Fibroblast of lung (primary cell): ENCODE data around the gene FAM210A. TPM values are rescaled to one million over a fixed set of nuclear protein-coding genes. Genes with fewer than 3 reads are reported as not detected.

ENCODE experiments used
- DNase-seq, 2 donors: peaks; one replicate each; pipeline versions ENCODE4 v3.0.0 to v3.0.0-alpha.2; 2010; ENCODE audit warnings: low read depth in 2 of 2
- H2AFZ ChIP-seq: 2 replicates; pipeline ENCODE4 v1.5.1; 2012; ENCODE audit warnings: low read length, control low read depth, inconsistent platforms
- H3K27ac ChIP-seq: 2 replicates; pipeline ENCODE4 v1.5.1; 2011; ENCODE audit warnings: low read length, control low read depth; ENCODE audit not compliant: insufficient read depth
- H3K27me3 ChIP-seq: 2 replicates; pipeline ENCODE4 v1.5.1; 2011; ENCODE audit warnings: mild to moderate bottlenecking, low read length; ENCODE audit not compliant: control insufficient read depth, insufficient read depth
- H3K36me3 ChIP-seq: 2 replicates; pipeline ENCODE4 v1.5.1; 2011; ENCODE audit warnings: low read length; ENCODE audit not compliant: control insufficient read depth, insufficient read depth
- H3K4me1 ChIP-seq: 2 replicates; pipeline ENCODE4 v1.5.1; 2011; ENCODE audit warnings: low read length; ENCODE audit not compliant: control insufficient read depth, insufficient read depth; ENCODE audit errors: extremely low read depth
- H3K4me2 ChIP-seq: 2 replicates; pipeline ENCODE4 v1.5.1; 2011; ENCODE audit warnings: low read length, control low read depth; ENCODE audit not compliant: insufficient read depth; ENCODE audit errors: extremely low read depth
- H3K4me3 ChIP-seq, 4 experiments: fragments of 200-600 bp in 1 of 4; sonication (generic) in 1 of 4; replicated peaks in 1 of 4; 2 replicates each; pipeline ENCODE4 v1.5.1; 2011 to 2016; ENCODE audit warnings: low read length in 4 of 4, low read depth in 3 of 4, mild to moderate bottlenecking in 3 of 4, control low read depth in 2 of 4, inconsistent platforms in 1 of 4, mixed read lengths in 1 of 4; ENCODE audit not compliant: insufficient read depth in 1 of 4; ENCODE audit errors: control extremely low read depth in 1 of 4
- H3K79me2 ChIP-seq: 2 replicates; pipeline ENCODE4 v1.5.1; 2012; ENCODE audit warnings: mild to moderate bottlenecking, low read length, inconsistent platforms; ENCODE audit not compliant: control insufficient read depth, insufficient read depth
- H3K9ac ChIP-seq: 2 replicates; pipeline ENCODE4 v1.5.1; 2011; ENCODE audit warnings: mild to moderate bottlenecking, low read length, control low read depth; ENCODE audit not compliant: insufficient read depth
- H3K9me3 ChIP-seq: 2 replicates; pipeline ENCODE4 v1.5.1; 2012; ENCODE audit warnings: low read depth, low read length; ENCODE audit not compliant: control insufficient read depth, insufficient read depth
- H4K20me1 ChIP-seq: 2 replicates; pipeline ENCODE4 v1.5.1; 2011; ENCODE audit warnings: low read length; ENCODE audit not compliant: control insufficient read depth, insufficient read depth; ENCODE audit errors: extremely low read depth
- CTCF ChIP-seq, 2 donors: IDR thresholded peaks in 1 of 2; conservative IDR thresholded peaks in 1 of 2; 1 replicate in 1 of 2; 2 replicates in 1 of 2; pipeline ENCODE4 v1.5.1; 2011 to 2012; ENCODE audit warnings: low read length in 2 of 2, control low read depth in 1 of 2, inconsistent platforms in 1 of 2, low read depth in 1 of 2, mild to moderate bottlenecking in 1 of 2
- EZH2 ChIP-seq: IDR thresholded peaks from 2 replicates; pipeline ENCODE4 v1.5.1; 2012; ENCODE audit warnings: low read length, control low read depth, mild to moderate bottlenecking; ENCODE audit errors: missing control alignments
- polyA plus RNA-seq, 2 donors: library from polyadenylated mRNA; depleted of rRNA in 1 of 2; stranded (reverse) in 1 of 2; unstranded in 1 of 2; fragments of >200 nt; gene quantifications; 2 replicates each; pipeline ENCODE4 v1.2.1, GENCODE V29; 2011 to 2012; ENCODE audit warnings: missing spikeins in 1 of 2
- total RNA-seq: library from RNA; depleted of rRNA; stranded (reverse); fragments of >200 nt; gene quantifications from 2 replicates; pipeline ENCODE4 v1.2.1, GENCODE V29; 2014

The FAM210A gene
- total and polyA plus RNA-seq, 2 donors (not counting 1 experiment from before 2014, with no cell fraction given) = 14.2 to 17.5 TPM

GRCh38 chr18:13643261-13643751, 83.1 kb downstream of the FAM210A start:
- H3K4me1 ChIP-seq = no peaks in the 10 kb centered on the region
- H3K79me2 ChIP-seq = no peaks in the 10 kb centered on the region
- no peak for DNase-seq
- no peaks in the 10 kb centered on the region for H3K36me3 ChIP-seq
- no peaks in the 10 kb centered on the region for H4K20me1 ChIP-seq
- H3K4me2 ChIP-seq = no peak overlapping the region
- H3K4me3 ChIP-seq = no peak overlapping the region
- no peak overlapping the region for H2AFZ ChIP-seq
- H3K27ac ChIP-seq = no peak overlapping the region
- no peak overlapping the region for H3K9ac ChIP-seq
- no peaks in the 10 kb centered on the region for H3K9me3 ChIP-seq
- TF ChIP-seq EZH2 (no peak), CTCF (conservative IDR thresholded peaks at IDR 0.05 in 1 of 2, IDR thresholded peaks at IDR 0.05 in 1 of 2; ENCODE audit: low read depth in 1 of 2, low read length in 2 of 2) (no peak)
- peaks cover 6% of the 10 kb centered on the region for H3K27me3 ChIP-seq

- Histone ChIP-seq H3K4me1 (no peaks in the 10 kb centered on the region), H4K20me1 (no peaks in the 10 kb centered on the region), H3K9ac (no peak overlapping the region), H3K79me2 (no peaks in the 10 kb centered on the region), H3K36me3 (no peaks in the 10 kb centered on the region), H3K4me2 (no peak overlapping the region), H3K9me3 (no peaks in the 10 kb centered on the region), H3K4me3 (no peak overlapping the region), H2AFZ (no peak overlapping the region), H3K27ac (no peak overlapping the region), H3K27me3 (peaks cover 6% of the 10 kb centered on the region)
- no peak for DNase-seq
- TF ChIP-seq EZH2 (no peak), CTCF (conservative IDR thresholded peaks at IDR 0.05 in 1 of 2, IDR thresholded peaks at IDR 0.05 in 1 of 2; ENCODE audit: low read depth in 1 of 2, low read length in 2 of 2) (no peak)
Observed at GRCh38 chr18:13642440-13642827, 83.9 kb downstream of the FAM210A start.

- Histone ChIP-seq H3K27ac (no peak overlapping the region), H2AFZ (no peak overlapping the region), H3K4me1 (no peaks in the 10 kb centered on the region), H3K4me2 (no peak overlapping the region), H3K36me3 (no peaks in the 10 kb centered on the region), H3K79me2 (no peaks in the 10 kb centered on the region), H3K27me3 (peaks cover 6% of the 10 kb centered on the region), H3K9ac (no peak overlapping the region), H3K9me3 (no peaks in the 10 kb centered on the region), H3K4me3 (peak overlapping the region in 1 of 4 experiments; percentile 20), H4K20me1 (no peaks in the 10 kb centered on the region)
- DNase-seq = no peak
- peak; percentile 18 for TF ChIP-seq EZH2
- TF ChIP-seq CTCF (conservative IDR thresholded peaks at IDR 0.05 in 1 of 2, IDR thresholded peaks at IDR 0.05 in 1 of 2; ENCODE audit: low read depth in 1 of 2, low read length in 2 of 2) = no peak
Observed at GRCh38 chr18:13641551-13642439, 84.6 kb downstream of the FAM210A start.
